GDM1 (cell line): ENCODE measurements around the gene DRAP1.
"Not testable (repeated sequence)": the region's sequence is repeated elsewhere in the genome, so short reads cannot be mapped to it uniquely, and the experiment has no call there.

Experiments used
- DNase-seq: peaks from one replicate; lab custom pipeline; 2025; lab: John Stamatoyannopoulos, UW

Gene DRAP1

DNA sequence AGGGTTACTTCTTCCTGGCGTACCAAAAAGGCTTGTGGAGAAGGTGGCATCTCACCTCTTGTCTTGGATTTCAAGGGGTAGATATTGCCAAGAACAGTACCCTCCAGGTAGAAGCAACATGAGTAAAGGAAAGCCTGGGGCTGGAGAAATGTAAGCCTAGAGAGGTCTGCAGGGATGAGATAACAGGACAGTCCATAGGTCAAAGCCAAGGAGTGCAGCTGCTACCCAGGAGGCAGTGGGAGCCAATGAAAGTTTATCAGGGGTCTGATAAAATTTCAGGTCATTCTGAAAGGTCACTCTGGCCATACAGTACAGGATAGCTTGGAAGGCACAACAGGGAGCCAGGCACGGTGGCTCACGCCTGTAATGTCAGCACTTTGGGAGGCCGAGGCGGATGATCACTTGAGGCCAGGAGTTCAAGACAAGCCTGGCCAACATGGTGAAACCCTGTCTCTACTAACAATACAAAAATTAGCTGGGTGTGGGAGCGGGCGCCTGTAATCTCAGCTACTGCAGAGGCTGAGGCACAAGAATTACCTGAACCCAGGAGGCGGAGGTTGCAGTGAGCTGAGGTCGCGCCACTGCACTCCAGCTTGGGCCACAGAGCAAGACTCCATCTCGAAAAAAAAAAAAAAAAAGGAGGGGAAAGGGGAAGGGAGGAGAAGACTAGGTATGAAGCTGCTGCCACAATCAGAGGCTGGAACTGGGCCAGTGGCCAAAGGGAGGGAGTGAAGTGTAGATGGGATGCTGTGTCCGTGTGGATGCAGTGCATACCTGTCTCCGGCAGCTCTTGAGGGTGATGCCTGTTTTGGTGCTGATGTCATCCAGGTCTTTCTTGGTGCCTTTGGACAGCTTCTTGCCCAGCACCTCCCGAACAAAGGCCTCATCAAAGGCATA is 32.2 kb upstream of the DRAP1 start:
- no peak for DNase-seq

DNA sequence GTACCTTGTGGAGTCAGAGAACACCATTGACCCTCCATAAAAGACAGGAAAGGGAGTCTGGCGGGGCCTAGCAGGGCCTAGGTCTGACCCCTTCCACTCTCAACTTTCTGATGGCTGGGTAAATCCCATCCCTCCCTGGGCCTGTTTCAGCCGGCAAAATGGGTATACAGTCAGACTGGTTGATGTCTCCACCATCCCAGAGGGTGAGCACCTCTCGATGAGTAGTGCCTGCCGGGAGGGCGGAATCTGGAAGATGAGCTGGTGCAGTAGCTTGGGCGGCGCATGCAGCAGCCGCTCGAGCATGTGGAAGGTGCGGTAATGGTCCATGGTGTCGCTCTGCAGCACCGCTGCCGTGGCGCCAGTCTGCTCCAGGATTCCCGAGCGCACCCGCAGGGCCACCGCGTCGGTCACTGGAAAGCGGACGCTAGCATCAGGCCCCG is 31.5 kb upstream of the DRAP1 start:
- no peak for DNase-seq

DNA sequence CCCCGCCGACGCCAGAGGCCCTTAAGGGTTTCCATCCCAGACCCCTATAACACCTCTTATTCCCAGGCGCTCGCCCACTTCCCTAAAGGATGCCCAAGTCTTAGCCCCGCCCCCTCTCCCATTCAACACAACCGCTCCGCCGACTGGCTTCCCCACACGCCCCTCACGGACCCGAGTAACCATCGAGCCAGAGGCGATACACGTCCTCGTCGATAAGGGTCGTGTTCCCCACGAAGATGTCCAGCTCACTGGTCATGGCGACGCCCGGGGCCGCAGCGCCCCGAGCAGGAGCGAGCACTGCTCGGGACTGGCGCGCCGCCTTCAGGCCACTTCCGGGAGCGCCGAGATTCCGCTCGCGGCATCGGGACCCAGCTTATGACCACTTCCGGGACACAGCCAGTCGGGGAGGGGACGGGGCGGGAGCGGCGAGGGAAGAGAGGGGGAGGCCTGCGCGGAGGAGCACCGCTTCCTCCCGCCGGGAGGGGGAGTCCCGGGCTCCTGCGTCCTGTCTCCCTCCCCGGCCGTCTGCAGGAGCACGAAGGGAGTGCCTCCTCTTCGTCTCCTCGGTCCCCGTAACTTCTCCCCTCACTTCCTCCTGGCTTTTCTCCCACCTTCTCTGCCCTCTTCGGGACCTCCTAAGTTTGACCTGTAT is 30.9 kb upstream of the DRAP1 start, which contains the start of gene FIBP:
Gene FIBP (minus strand): TSS at position 309 of the 652 bp plus-strand sequence. CDS start 53 bp downstream, at position 256.
- DNase-seq: peak; percentile 93

DNA sequence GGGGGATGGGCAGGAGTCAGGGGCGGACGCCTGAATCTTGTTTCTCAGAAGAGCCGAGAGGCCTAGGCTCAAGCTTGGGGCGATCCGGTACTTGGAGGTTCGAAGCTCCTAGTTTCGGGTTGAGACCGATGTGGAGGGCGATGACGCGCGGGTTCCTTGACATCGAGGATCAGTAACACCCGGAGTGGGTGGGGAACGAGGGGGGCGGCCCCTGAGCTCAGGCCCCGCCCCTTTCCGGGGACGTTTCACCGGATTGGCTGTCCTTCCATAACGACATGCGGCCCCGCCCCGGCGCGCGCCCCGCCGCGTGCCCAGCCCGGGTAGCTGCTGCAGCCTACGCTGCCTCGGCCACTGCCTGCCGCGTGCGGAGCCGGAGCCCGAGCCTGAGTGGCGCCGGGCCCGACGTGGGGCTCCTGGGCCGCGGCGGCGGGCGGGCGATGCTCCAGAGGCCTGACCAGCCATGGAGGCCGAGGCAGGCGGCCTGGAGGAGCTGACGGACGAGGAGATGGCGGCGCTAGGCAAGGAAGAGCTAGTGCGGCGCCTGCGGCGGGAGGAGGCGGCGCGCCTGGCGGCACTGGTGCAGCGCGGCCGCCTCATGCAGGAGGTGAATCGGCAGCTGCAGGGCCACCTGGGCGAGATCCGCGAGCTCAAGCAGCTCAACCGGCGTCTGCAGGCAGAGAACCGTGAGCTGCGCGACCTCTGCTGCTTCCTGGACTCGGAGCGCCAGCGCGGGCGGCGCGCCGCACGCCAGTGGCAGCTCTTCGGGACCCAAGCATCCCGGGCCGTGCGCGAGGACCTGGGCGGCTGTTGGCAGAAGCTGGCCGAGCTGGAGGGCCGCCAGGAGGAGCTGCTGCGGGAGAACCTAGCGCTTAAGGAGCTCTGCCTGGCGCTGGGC is 28.7 kb upstream of the DRAP1 start, which contains the start of gene CCDC85B:
Gene CCDC85B (plus strand): TSS at position 350 of the 895 bp plus-strand sequence. CDS start 111 bp downstream, at position 461.
- DNase-seq: peak; percentile 95

DNA sequence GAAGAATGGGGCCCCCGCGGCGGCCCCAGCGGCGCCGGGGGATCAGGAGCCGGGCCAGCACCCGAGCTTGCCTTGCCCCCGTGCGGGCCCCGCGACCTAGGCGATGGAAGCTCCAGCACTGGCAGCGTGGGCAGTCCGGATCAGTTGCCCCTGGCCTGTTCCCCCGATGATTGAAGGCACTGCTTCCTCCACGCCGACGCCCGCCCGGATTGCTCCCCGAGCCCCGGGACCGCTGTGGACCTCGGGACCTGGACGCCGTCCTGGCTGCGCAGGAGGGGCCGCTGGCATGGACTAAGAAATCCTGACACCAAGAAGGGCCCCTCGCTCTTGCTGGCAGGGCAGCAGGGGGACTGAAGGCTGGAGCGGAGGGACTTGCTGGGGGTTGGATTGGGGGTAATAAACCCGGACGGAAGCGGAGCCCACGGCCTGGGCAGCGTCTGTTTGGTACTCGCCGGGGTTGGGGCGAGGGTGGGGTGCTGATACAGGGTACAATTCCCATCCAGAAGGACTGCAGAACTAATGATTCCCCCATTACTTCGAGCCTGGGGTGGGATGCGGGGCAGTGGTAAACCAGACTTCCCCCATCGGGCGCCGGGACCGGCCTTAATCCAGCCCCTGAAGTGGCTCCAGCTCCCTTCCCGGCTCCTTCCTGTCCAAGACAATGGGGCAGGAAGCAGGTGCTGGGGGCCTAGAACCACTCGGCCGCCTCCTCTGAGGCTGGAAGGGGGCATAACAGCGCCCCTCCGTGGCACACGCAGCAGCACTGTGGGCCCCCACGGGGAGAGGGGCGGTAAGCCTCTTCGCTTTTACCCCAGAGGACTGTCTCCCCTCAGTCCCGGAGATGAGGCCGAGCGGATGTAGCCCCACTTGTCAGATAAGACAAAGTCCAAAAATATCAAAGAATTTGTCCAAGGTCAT is 27.7 kb upstream of the DRAP1 start:
- DNase-seq: peak; percentile 29

DNA sequence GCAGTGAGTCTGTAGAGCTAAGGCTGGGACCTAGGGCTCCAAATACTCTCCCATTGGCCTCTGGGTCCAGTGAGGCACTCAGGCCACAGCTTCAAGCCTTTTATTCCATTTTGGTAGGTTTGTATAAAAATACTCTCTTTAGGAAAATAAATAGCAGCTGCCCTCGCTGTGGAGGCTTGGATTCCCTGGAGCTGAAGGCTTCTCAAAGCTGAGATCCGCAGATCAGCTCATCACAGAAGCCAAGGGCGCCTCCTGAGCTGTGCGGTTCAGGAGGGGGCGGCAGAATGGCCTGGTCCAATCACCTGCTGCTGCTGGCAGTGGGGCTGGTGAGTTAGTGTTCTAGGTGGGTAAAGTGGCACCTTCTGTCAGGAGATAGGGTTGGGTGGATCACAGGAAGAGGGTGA is 27.1 kb upstream of the DRAP1 start:
- not testable (repeated sequence) for DNase-seq

DNA sequence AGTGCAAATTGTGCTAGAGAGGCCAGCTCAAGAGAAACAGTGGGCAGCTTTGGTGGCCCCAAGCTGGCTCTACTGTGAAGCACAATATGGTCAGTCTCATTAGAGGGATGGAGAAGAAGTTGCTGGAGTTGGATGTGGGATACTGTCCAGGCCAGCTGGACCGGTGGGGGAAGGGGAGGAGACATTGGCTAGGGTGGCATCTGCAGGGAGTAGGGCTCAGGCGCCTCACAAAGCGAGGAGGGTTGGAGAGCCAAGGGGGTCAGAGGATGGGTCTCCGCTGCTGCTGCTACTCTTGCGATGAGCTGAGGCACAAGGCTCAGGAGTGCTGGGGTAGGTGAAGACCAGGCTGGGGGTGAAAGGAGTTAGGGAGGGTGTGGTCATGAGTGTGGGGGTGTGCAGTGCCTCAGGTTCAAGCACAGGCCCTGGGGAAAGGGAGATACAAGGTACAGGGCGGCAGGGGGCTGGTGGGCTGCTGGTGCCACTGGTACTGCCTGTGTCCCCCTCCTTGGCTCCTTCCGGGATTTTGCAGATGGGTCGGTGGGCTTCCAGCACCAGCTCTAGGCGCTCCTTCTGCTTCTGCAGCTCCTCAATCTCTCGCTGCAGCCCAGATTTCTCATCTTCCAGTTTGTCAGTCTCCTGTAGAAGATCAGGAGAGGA is 26.4 kb upstream of the DRAP1 start:
- no peak for DNase-seq

DNA sequence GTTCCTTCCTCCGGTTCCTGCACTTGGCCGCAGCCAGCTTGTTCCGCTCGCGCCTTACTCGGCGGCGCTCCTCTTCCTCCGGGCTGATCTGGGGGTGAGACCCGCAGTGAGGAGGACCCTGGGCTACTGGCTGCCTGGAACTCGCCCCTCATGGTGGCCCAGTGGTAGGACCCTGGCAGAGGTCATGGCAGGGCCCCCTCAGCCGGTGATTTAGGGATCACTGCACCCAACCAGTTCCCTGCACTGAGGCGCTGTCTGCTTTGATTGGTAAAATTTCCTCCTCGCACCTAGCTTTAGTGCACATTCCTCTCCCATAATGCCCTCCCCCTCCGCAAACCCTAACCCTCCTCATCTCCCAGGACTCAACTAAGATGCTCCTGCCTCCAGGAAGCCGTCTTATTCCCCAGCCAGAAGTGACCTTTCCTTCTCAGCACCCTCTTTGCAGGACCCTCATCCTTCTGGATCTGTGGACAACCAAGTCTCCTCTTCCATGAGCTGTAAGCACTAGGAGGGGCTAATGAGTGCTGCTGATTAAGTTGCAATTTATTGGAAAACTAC is 25.1 kb upstream of the DRAP1 start:
- DNase-seq: peak; percentile 72

DNA sequence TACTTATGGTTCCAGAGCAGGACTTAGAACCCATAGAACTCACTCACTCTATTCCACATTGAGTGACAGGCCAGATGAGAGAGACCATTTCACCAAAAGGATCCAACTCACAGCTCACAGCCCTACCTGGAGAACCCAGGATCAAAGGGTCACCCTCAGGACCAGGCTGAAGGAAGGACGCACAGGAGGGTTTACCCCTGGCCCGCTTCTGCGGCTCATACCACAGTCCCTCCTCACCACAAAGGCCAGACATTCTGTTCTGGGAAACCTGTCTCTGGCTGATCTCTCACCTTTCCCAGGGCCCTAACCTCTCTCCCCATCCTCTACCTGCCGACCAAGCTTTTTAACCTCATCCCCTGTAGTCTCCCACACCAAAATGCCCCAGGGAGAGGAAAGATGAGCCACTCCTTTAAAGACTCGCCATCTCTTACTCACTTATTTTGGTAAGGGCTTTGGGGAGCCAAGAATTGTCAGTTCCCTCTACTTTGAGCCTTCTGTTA is 23.7 kb upstream of the DRAP1 start:
- no peak for DNase-seq

DNA sequence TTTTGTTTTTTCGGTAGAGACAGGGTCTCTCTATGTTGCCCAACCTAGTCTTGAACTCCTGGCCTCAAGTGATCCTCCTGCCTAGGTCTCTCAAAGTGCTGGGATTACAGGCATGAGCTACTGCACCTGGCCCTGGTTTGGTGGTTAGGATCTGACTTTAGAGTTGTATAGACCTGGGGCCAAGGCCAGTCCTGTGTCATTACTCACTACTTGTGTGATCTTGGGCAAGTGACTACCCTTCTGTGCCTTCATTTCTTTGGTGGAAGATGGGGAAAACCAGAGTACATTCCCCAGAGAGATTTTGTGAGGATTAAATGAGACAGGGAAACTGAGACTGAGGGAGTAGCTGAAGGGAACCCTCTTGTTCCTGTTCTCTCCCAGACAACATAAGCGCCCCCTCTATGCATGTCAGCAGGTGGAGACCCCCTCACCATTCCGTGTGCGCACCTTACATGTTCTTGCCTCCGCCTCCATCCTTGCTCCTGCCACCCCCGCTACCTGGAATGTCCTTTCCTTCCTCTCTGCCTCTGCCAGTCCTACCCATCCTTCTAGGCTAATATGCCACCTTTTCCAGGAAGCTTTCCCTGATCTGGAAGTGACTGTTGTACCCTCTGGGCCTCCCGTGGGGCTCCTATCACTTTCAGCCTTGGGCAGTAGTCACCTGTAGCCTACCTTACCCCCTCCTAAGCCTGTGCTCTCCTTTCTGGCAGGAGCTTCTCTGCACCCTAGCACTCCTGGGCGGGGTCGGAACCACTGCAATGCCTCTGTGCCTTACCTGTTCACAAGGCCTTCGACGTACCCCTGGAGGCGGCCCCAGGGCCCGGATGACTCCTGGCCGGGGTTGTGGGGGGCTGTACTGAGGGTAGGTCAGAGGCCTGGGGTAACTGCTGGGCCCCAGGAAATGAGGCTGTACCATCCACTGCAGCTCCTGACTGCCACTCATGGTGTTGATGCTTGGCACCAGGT is 22.9 kb upstream of the DRAP1 start:
- DNase-seq: no peak

DNA sequence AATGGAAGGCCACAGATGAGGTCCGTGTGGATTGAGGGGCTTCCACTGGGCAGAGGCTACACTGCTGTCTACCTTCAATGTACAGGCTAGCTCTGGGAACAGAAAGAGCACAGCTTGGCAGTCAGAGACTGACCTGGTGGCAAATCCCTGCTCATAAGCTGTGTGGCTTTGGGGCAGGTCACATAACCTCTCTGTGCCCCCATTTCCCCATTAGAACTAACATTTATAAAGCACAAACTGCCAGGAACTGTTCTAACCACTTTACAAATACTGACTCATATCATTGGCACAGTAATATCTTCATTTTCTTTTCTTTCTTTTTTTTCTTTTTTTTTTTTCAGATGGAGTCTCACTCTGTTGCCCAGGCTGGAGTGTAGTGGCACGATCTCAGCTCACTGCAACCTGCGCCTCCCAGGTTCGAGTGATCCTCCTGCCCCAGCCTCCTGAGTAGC is 22.2 kb upstream of the DRAP1 start:
- no peak for DNase-seq

DNA sequence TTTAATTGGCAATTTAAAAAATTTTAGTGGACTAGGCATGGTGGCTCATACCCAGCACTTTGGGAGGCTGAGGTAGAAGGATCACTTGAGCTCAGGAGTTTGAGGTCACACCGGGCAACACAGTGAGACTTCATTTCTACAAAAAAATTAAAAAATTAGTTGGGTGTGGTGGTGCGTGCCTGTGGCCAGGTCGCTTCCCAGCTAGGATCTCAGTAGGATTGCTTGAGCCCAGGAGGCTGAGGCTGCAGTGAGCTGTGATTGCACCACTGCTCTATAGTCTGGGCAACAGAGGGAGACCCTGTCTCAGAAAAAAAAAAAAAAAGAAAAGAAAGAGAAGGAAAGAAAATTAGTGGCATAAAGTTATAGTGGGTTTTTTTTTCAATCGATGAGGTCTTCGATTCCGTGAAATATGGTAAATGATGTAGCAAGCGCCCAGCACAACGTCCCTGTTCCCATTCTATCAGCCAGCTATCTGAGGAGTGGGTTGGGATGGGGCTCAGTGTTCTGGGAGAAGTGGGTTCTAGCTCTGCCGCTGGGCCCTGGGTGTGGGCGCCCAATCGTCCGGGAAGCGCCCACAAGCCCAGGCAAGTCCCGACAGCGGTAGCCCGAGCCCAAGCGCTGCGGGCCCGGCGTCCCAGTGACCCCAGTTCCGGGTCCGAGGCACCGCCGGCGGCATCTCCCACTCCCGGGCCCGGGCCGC is 20.4 kb upstream of the DRAP1 start:
- no peak for DNase-seq

DNA sequence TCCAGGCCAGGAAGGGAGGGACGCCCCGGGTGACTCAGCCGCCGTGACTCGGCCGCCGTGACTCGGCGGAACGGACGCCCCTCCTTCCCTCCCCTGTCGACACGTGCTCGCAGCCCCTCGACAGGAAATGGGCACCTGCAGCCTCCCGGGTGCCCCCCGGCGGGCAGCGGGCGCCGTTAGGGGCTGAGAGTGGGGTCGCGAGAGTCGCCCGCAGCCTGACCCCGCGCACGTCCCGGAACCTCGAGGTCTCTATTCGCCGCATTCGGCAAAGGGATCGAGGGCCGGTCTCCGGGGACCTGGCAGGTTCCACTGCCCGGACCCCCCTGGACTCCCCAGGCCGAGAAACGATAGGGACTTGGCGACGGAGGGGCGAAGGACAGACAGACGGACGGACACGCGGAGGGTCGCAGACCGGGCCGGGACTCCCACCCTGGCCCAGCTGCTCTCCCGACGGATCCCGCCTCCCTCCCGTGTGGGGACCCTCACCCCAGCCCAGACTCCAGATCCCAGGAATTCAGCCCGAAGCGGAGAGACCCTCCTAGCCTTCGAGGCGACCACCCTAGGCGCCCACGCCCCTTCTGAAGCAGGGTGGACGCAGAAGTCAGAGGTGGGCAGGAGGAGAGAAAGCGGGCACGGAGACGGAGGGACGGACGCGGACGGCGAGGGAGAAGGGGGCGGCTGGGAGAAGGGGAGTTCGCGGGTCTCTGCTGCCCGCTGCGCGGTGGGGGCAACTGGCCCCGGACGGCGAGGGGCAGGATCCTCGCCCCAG is 19.7 kb upstream of the DRAP1 start:
- peak; percentile 72 for DNase-seq

DNA sequence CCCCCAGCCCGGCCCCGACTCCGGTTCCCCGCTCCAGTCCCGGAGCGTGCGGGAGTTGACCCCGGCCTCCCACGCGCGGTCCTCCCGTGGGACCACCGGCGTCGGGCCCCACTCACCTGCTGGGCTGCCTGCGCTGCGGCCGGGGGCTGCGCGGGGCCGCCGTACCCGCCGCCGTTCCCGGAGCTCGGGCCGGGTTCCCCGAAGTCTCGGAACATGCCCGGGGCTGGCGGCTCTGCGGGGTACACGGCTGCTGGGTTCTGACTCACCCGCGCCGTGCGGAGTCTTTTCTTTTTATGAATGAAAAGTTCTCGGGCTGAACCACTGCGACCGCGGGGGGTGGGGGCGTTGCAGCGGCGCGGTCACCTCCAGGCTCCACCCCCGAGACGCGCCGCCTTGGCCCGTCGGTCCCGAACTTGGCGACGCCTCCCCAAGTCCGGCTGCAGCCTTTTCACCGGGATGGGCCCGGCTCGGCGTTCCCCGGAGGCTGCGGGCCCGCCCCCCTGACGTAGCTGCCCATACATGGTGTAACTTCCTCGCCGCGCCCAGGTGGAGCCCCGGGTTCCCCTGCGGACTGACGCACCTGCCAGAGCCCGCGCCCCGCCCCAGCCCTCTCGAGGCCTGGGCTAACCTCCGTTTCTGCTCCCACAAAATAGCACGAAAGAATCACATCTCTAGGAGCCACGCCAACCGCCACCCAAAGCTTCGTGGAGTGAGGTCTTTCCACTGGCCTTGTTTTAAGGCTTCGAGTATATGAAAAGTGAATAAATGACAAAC is 18.9 kb upstream of the DRAP1 start, which contains the start of gene FOSL1:
Gene FOSL1 (minus strand): TSS at position 264 of the 774 bp plus-strand sequence. CDS start 49 bp downstream, at position 215.
- peak; percentile 89 for DNase-seq

DNA sequence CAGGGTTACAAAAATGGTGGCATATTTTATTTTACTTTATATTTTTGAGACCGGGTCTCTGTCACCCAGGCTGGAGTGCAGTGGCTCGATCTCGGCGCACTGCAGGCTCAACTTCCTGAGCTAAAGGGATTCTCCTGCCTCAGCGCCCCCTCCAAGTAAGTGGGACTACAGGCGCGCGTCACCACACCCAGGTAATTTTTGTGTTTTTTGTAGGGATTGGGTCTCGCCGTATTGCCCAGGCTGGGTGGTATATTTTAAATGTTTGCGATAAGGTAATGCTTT is 18.4 kb upstream of the DRAP1 start:
- no peak for DNase-seq

DNA sequence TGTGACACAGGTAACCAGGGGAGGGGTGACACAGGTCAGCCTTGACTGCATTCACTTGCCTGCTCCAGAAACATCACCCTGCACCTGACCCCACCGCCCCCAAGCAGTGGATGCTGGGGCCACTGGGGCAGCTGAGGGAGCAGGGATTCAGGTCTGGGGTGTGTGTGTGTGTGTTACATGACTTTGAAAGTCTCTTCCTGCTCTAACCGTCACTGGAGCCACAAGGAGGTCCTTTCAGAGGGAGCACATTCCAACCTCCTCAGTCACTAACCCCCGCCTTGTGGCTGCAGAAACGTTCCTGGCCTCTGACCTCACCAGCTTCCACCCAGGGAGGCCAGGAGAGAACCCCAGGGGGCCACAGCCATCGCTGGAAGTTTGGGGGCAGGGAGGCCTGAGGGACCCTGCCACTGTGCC is 16.2 kb upstream of the DRAP1 start:
- peak; percentile 28 for DNase-seq
